HG03575 (cell line): Measurements from ENCODE around the gene THRB.
"Not testable (repeated sequence)": the region's sequence is repeated elsewhere in the genome, so short reads cannot be mapped to it uniquely, and the experiment has no call there.

Experiments used
- ATAC-seq: cut with Tn5 transposase; IDR thresholded peaks from one replicate; pipeline ENCODE4 v1.9.1; 2021; ENCODE audit not compliant: unreplicated experiment, insufficient number of reproducible peaks, low FRiP score; ENCODE audit errors: extremely low read depth

Gene THRB

GRCh38 chr3:24420829-24421228 lies 73.8 kb downstream of the THRB start:
- ATAC-seq = not testable (repeated sequence)

DNA sequence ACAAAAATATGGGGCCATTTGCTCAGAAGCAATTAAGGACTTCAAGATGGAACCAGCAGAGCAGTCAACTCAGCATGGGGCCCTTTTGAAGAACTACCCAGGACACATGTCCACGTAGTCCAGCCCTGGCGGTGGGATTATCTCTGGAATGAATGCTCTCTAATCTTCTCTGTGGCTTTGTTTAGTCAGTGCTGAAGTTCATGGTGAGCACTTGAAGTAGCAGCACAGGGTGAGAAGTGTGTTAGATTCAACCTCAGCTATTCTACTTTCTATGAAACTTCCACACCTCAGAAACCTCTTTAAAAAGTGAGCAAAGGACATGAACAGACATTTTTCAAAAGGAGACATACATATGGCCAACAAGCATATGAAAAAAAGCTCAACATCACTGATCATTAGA lies 74.4 kb downstream of the THRB start:
- ATAC-seq = no peak

DNA sequence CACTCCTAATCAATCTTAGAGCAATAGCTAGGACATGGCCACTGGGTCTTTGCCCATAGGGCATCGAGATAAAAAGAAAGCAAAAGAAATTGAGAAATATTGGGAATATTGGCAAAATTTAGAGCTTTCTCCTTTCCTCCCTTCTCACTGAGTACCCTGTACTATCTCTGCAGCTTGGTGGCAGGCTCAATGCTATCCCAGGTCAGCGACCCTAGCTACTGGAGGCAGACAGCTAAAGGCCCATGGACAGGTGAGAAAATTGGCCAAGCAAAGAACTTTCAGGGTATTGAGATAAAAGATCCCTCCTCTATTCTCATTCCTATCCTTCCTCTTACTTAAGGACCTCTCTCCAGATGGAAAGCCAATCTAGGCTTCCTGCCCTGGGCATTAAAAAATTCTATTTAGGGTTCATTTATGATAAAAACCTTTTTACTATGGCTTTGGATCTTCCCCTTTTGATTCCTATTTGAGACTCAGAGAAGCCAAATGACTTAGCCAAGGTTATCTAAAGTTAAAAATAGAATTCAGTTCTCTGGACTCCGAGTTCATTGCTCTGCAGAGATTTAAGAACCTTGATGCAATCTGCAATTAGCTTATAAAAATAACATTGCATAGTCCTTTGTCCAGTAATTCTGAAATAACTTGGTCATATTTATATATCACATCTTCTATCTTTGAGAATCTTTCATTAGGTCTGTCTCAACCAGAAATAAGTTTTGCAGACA lies 75.4 kb downstream of the THRB start:
- no peak for ATAC-seq

DNA sequence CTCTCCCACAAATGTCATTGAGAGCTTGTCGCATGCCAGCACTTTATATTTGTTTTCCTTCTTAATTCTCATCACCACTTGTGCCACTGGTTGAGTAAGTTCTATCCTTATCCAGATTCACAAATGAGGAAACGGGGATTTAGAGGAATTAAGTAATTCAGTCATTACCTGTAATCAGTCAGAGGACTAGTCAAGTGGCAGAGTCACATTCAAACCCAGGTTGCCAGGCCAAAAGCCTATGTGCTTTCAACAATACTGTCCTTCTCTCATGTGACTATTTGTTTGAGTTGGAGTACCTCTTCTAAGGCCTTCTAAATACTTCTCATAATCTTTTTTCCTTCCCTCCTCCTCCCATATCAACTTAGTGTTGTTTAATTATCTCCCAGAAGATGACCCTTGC lies 76.9 kb downstream of the THRB start:
- no peak for ATAC-seq

GRCh38 chr3:24416224-24416623 lies 78.4 kb downstream of the THRB start:
- no peak for ATAC-seq

DNA sequence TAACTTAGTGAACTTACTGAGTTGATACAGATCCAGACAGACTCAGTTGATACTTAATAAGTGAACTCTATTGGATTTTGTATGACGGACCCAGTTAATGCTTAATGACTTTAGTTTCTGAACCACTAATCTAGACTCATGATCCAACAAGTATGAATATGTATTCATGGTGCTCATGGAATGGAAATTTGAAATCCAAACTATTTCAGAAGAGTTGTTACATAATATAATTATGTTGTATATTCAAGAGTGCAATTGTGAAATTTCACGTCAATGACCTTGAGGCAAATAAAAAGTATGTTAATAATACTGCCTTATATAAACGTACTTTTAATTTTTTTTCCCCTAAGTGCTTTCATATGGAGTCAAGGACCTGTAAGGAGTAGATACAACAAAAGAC lies 78.8 kb downstream of the THRB start:
- ATAC-seq = no peak

- not testable (repeated sequence) for ATAC-seq
Observed at GRCh38 chr3:24413662-24414061, 81.0 kb downstream of the THRB start.

GRCh38 chr3:24410860-24411259 lies 83.8 kb downstream of the THRB start:
- ATAC-seq = no peak

- no peak for ATAC-seq
Observed at GRCh38 chr3:24407980-24408680, 86.5 kb downstream of the THRB start.

DNA sequence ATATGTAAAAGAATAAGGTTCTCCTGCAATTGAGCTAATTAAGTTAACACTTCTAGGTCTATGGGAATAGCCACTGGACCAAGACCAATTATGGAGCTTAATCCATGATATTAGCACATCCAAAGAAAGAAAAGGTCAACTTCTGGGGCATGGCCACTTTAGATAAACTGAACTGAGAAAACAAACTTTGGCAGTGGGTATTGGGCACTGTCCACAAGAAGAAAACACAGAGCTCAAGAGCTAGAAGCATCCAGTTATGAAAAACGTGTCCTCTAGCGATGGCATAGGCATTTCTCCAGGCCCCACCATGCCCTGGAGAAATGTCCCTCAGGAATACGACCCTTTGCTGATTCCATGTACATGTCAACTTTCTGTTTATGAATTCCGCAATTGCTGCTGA lies 87.8 kb downstream of the THRB start:
- ATAC-seq = no peak

GRCh38 chr3:24405057-24405456 lies 89.6 kb downstream of the THRB start:
- ATAC-seq = no peak

DNA sequence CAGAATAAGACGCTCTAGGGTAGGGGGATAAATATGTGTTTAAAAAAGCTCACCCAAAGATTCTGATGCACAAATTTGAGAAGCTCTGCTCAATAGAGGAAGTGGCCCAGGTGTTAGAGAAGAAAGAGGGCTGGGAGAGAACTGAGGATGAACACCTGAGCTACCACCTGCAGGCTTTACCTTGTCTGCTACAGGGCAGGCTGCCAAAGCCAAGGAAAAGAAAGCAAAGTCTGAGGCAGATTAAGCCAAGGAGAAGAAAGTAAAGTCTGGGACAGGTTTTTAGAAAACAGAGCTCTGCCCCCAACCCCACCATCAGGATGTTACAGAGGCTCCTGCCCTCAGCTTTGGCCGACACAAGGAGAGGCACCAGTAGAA lies 92.9 kb downstream of the THRB start:
- ATAC-seq = no peak

- no peak for ATAC-seq
Observed at GRCh38 chr3:24401090-24401810, 93.4 kb downstream of the THRB start.

GRCh38 chr3:24400450-24400849 lies 94.2 kb downstream of the THRB start:
- no peak for ATAC-seq

- no peak for ATAC-seq
Observed at GRCh38 chr3:24400015-24400414, 94.6 kb downstream of the THRB start.

DNA sequence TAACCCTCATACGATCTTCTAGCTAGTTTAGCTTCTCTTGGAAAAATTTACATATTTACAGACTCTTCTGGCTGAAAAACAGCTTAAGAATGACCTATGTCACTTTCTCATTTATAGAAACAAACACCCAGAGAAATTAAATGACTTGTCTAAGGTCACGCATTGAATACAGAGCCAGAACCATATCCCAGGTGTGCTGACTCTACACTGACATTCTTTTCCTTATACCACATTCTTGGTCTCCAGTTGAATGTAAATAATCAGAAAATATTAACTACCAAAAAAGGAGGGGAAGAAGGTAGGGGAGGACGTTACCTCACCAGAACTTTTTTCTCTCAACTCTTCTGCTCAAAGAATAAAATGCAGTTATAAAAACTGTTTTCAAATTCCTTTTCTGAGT lies 95.0 kb downstream of the THRB start:
- no peak for ATAC-seq

DNA sequence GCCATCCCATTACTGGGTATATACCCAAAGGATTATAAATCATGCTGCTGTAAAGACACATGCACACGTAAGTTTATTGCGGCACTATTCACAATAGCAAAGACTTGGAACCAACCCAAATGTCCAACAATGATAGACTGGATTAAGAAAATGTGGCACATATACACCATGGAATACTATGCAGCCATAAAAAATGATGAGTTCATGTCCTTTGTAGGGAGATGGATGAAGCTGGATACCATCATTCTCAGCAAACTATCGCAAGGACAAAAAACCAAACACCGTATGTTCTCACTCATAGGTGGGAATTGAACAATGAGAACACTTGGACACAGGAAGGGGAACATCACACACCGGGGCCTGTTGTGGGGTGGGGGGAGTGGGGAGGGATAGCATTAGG lies 95.9 kb downstream of the THRB start:
- not testable (repeated sequence) for ATAC-seq

GRCh38 chr3:24396338-24396737 lies 98.3 kb downstream of the THRB start:
- ATAC-seq = no peak

DNA sequence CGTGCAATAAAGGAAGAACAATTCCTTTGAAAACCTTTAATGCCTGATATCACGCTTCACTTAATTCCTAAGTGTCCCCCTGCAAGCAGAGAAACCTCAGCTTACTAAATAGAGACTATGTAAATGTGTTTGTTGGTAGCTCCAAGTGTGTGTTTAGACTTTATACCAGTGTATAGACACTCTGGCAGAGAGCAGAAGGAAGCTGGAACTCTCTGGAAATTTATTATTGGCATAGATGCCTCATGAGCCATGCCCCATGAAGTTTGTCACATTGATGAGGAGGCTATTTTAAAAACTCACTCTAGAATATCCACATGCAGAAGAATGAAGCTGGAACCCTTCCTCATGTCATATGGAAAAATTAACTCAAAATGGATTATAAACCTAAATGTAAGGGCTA lies 99.9 kb downstream of the THRB start:
- ATAC-seq = no peak

DNA sequence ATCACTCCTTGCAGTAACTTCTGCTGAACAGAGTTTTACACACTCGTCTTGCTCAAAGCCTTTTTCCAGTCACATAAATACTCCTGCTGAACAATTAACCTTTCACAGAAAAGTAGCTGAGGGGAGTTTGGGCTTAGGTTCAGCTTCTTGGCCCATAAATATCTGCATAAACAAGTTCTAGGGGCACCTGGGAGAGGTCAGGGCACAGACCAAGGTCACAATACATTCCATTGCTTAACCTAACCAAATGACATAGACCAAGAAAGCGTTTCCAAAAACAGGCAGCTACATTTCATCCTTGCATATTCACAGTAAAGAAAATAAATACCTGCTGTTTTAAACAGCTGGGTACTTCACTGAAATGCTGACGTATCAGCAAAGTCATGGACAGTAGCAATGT lies 101.3 kb downstream of the THRB start:
- ATAC-seq = no peak
